IMR-90 (cell line): ENCODE measurements around the gene FOXB2. TPM values are rescaled to one million over a fixed set of nuclear protein-coding genes. Genes with fewer than 3 reads are reported as not detected.

Source experiments
- ATAC-seq: fragments of 200-7000 bp; cut with Tn5 transposase; 2 replicates; pipeline ENCODE4 v1.9.1; 2020; ENCODE audit warnings: low read depth, mild to moderate bottlenecking, moderate library complexity
- BruUV-seq: library from RNA; stranded (reverse); fragments of 400-500 nt; replicated peaks from 2 replicates; lab custom pipeline; 2021; lab: Mats Ljungman, UMichigan
- CTCF ChIA-PET: fragments of 300-600 bp; formaldehyde crosslinking; extraction: SDS; loops from one replicate; lab custom pipeline; 2021; ENCODE audit warnings: antibody characterized with exemption; lab: Yijun Ruan, JAX
- POLR2A ChIA-PET: fragments of 300-600 bp; sonication (Branson Sonifier 250); formaldehyde crosslinking; loops from one replicate; lab custom pipeline; 2022; ENCODE audit warnings: antibody characterized with exemption; ENCODE audit not compliant: unreplicated experiment; lab: Charles Lee
- DNase-seq: peaks from one replicate; pipeline ENCODE4 v3.0.0; 2013
- H2AFZ ChIP-seq: replicated peaks from 2 replicates; pipeline ENCODE3; 2013; ENCODE audit warnings: low read length, mild to moderate bottlenecking; ENCODE audit not compliant: poor library complexity
- H2AK5ac ChIP-seq: 2 replicates; pipeline ENCODE4 v1.6.1; 2013; ENCODE audit warnings: low read depth, low read length, inconsistent platforms
- H2AK9ac ChIP-seq: replicated peaks from 2 replicates; pipeline ENCODE3; 2013; ENCODE audit warnings: mild to moderate bottlenecking, low read depth, low read length, moderate library complexity; ENCODE audit not compliant: poor library complexity
- H2BK120ac ChIP-seq: 2 replicates; pipeline ENCODE4 v1.6.1; 2013; ENCODE audit warnings: low read depth, low read length, inconsistent platforms
- H2BK15ac ChIP-seq: 3 replicates; pipeline ENCODE4 v1.6.1; 2013; ENCODE audit warnings: low read depth, low read length, inconsistent platforms
- H2BK20ac ChIP-seq: 2 replicates; pipeline ENCODE4 v1.6.1; 2013; ENCODE audit warnings: low read depth, mild to moderate bottlenecking, inconsistent platforms, low read length, moderate library complexity
- H2BK5ac ChIP-seq: 2 replicates; pipeline ENCODE4 v1.6.1; 2013; ENCODE audit warnings: mild to moderate bottlenecking, low read depth, low read length, inconsistent platforms; ENCODE audit not compliant: poor library complexity, severe bottlenecking
- H3K14ac ChIP-seq: replicated peaks from 2 replicates; pipeline ENCODE4 v1.6.1; 2013; ENCODE audit warnings: low read depth, low read length, inconsistent platforms
- H3K18ac ChIP-seq: 2 replicates; pipeline ENCODE4 v1.6.1; 2013; ENCODE audit warnings: low read depth, low read length, control low read depth
- H3K23ac ChIP-seq: 2 replicates; pipeline ENCODE4 v1.6.1; 2013; ENCODE audit warnings: low read depth, low read length, inconsistent platforms
- H3K27ac ChIP-seq: 2 replicates; pipeline ENCODE4 v1.5.1; 2013; ENCODE audit warnings: mild to moderate bottlenecking, control low read depth, low read length; ENCODE audit not compliant: insufficient read depth
- H3K27me3 ChIP-seq: 2 replicates; pipeline ENCODE4 v1.6.1; 2013; ENCODE audit warnings: low read length; ENCODE audit not compliant: control insufficient read depth, insufficient read depth
- H3K36me3 ChIP-seq: 2 replicates; pipeline ENCODE4 v1.6.1; 2013; ENCODE audit warnings: low read length, mixed read lengths; ENCODE audit not compliant: control insufficient read depth, insufficient read depth
- H3K4ac ChIP-seq: 2 replicates; pipeline ENCODE4 v1.6.1; 2013; ENCODE audit warnings: low read depth, low read length, inconsistent platforms
- H3K4me1 ChIP-seq: 2 replicates; pipeline ENCODE4 v1.6.1; 2013; ENCODE audit warnings: low read length, mixed read lengths; ENCODE audit not compliant: control insufficient read depth, insufficient read depth
- H3K4me2 ChIP-seq: 2 replicates; pipeline ENCODE4 v1.6.1; 2013; ENCODE audit warnings: low read depth, mild to moderate bottlenecking, control low read depth, low read length, moderate library complexity
- H3K4me3 ChIP-seq: 2 replicates; pipeline ENCODE4 v1.5.1; 2013; ENCODE audit warnings: low read depth, mild to moderate bottlenecking, control low read depth, low read length, moderate library complexity; ENCODE audit not compliant: insufficient read depth
- H3K56ac ChIP-seq: 2 replicates; pipeline ENCODE4 v1.6.1; 2013; ENCODE audit warnings: low read length, inconsistent platforms; ENCODE audit not compliant: insufficient read depth; ENCODE audit errors: extremely low read depth
- H3K79me1 ChIP-seq, 2 experiments: 2 replicates each; pipeline ENCODE4 v1.6.1; 2013; ENCODE audit warnings: low read length in 2 of 2, inconsistent platforms in 1 of 2, low read depth in 1 of 2
- H3K9ac ChIP-seq: 2 replicates; pipeline ENCODE4 v1.6.1; 2013; ENCODE audit warnings: low read depth, low read length, control low read depth
- H3K9me1 ChIP-seq: 2 replicates; pipeline ENCODE4 v1.6.1; 2013; ENCODE audit warnings: low read length, inconsistent platforms; ENCODE audit not compliant: insufficient read depth
- H3K9me3 ChIP-seq: 2 replicates; pipeline ENCODE4 v1.6.1; 2013; ENCODE audit warnings: low read length; ENCODE audit not compliant: control insufficient read depth, insufficient read depth
- H4K20me1 ChIP-seq: 2 replicates; pipeline ENCODE4 v1.6.1; 2013; ENCODE audit warnings: low read length, inconsistent platforms; ENCODE audit not compliant: insufficient read depth
- H4K5ac ChIP-seq: 2 replicates; pipeline ENCODE4 v1.6.1; 2013; ENCODE audit warnings: mild to moderate bottlenecking, low read depth, low read length, control low read depth
- H4K8ac ChIP-seq, 2 experiments: 2 replicates each; pipeline ENCODE4 v1.6.1; 2013; ENCODE audit warnings: low read depth in 2 of 2, low read length in 2 of 2, control low read depth in 1 of 2, inconsistent platforms in 1 of 2
- H4K91ac ChIP-seq: 2 replicates; pipeline ENCODE4 v1.6.1; 2013; ENCODE audit warnings: low read depth, low read length, inconsistent platforms; ENCODE audit not compliant: insufficient read depth
- CHD1 ChIP-seq: IDR thresholded peaks from 2 replicates; pipeline ENCODE4 v1.6.1; 2012; ENCODE audit warnings: low read depth, low read length, improper control_type of control experiment
- ELK1 ChIP-seq: fragments of 150-350 bp; IDR thresholded peaks from 2 replicates; pipeline ENCODE4 v1.6.1; 2016; ENCODE audit warnings: low read depth, mild to moderate bottlenecking, low read length, moderate library complexity, borderline replicate concordance
- POLR2A ChIP-seq: IDR thresholded peaks from 2 replicates; pipeline ENCODE4 v1.6.1; 2012; ENCODE audit warnings: mild to moderate bottlenecking, low read depth, low read length
- RAD21 ChIP-seq: IDR thresholded peaks from 2 replicates; pipeline ENCODE4 v1.6.1; 2012; ENCODE audit warnings: low read length, improper control_type of control experiment
- RFX5 ChIP-seq: IDR thresholded peaks from 2 replicates; pipeline ENCODE4 v1.8.0; 2012; ENCODE audit warnings: low read depth, mild to moderate bottlenecking, low read length, moderate library complexity
- WGBS, 2 experiments: methylation state at CpG; one replicate each; pipeline versions ENCODE4 v1.1.5 to v1.1.7; 2013; ENCODE audit warnings: missing lambda C conversion rate in 2 of 2; ENCODE audit not compliant: insufficient read length in 1 of 2; ENCODE audit errors: extremely low coverage in 2 of 2; 5-methylcytosine and 5-hydroxymethylcytosine counted together
- dilution Hi-C: fragments of 300-500 bp; cut with HindIII; formaldehyde crosslinking; loops from one replicate; pipeline ENCODE4 v1.14.3; 2018; ENCODE audit warnings: low sequenced_read_pairs; ENCODE audit not compliant: unreplicated experiment
- in situ Hi-C: fragments of 300-500 bp; cut with MboI; formaldehyde crosslinking; loops from 3 replicates; pipeline ENCODE4 v1.14.3; 2019; ENCODE audit warnings: low sequenced_read_pairs, inconsistent platforms, mixed read lengths
- intact Hi-C: fragments of 100-400 bp; cut with micrococcal nuclease; formaldehyde crosslinking; loops from 2 replicates; pipeline ENCODE4 v1.10.0; 2022
- polyA plus RNA-seq, 3 experiments: library from polyadenylated mRNA; depleted of rRNA; stranded (reverse); fragments of >200 nt; gene quantifications; 2 replicates each; pipeline ENCODE4 v1.2.3, GENCODE V29; 2012; ENCODE audit warnings: low replicate concordance in 1 of 3
- total RNA-seq: library from RNA; depleted of rRNA; stranded (reverse); fragments of >200 nt; gene quantifications from 2 replicates; pipeline ENCODE4 v1.2.3, GENCODE V29; 2012
- TF ChIP-seq, protein P1 (sequence below): fragments of 150-350 bp; IDR thresholded peaks from 2 replicates; pipeline ENCODE4 v1.6.1; 2017; ENCODE audit warnings: mild to moderate bottlenecking, antibody characterized with exemption, low read length, low read depth
- TF ChIP-seq, protein P2 (sequence below): conservative IDR thresholded peaks from 2 replicates; pipeline ENCODE4 v1.5.1; 2012; ENCODE audit warnings: mild to moderate bottlenecking, low read depth, low read length, improper control_type of control experiment

FOXB2 gene
- total and polyA plus RNA-seq, 2 of the 4 experiments (the other 2 are of a cell fraction): not detected

- TF ChIP-seq RAD21: no peak
- no peak for TF ChIP-seq RFX5
Observed at GRCh38 chr9:77019236-77019925, at the start of gene FOXB2 (continued).

GRCh38 chr9:76969716-76970115 is 49.7 kb upstream of the FOXB2 start:
- no peak overlapping the region for H2AFZ ChIP-seq
- H3K4me1 ChIP-seq: no peaks in the 10 kb centered on the region
- no peak overlapping the region for H3K4me3 ChIP-seq
- dilution Hi-C loops (no loop called here), in situ Hi-C loops (no loop called here), intact Hi-C loops (no loop called here)
- no peak overlapping the region for H3K4me2 ChIP-seq
- H3K36me3 ChIP-seq: no peaks in the 10 kb centered on the region
- H4K91ac ChIP-seq: no peak overlapping the region
- H3K14ac ChIP-seq: no peak overlapping the region
- no peak overlapping the region for H4K5ac ChIP-seq
- DNase-seq (no peak), ATAC-seq (no peak)
- no peak overlapping the region for H3K9ac ChIP-seq
- H3K9me1 ChIP-seq: no peaks in the 10 kb centered on the region
- ChIA-PET CTCF (no interaction called here), POLR2A (no interaction called here)
- H2AK5ac ChIP-seq: no peak overlapping the region
- H3K9me3 ChIP-seq: 0 out of 2 replicates have a peak, but pooled peaks cover 2% of the 10 kb centered on the region
- no peak overlapping the region for H2AK9ac ChIP-seq
- H3K56ac ChIP-seq: no peak overlapping the region
- no peak overlapping the region for H2BK20ac ChIP-seq
- H4K20me1 ChIP-seq: no peaks in the 10 kb centered on the region
- H2BK120ac ChIP-seq: no peak overlapping the region
- no peak overlapping the region for H2BK15ac ChIP-seq
- no peak overlapping the region for H3K23ac ChIP-seq
- no peak overlapping the region for H3K27ac ChIP-seq
- no peak overlapping the region for H4K8ac ChIP-seq
- no peaks in the 10 kb centered on the region for H3K79me1 ChIP-seq
- TF ChIP-seq POLR2A (no peak), ELK1 (no peak), CHD1 (no peak)
- TF ChIP-seq, protein P1, sequence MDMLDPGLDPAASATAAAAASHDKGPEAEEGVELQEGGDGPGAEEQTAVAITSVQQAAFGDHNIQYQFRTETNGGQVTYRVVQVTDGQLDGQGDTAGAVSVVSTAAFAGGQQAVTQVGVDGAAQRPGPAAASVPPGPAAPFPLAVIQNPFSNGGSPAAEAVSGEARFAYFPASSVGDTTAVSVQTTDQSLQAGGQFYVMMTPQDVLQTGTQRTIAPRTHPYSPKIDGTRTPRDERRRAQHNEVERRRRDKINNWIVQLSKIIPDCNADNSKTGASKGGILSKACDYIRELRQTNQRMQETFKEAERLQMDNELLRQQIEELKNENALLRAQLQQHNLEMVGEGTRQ: no peak
- TF ChIP-seq, protein P2, sequence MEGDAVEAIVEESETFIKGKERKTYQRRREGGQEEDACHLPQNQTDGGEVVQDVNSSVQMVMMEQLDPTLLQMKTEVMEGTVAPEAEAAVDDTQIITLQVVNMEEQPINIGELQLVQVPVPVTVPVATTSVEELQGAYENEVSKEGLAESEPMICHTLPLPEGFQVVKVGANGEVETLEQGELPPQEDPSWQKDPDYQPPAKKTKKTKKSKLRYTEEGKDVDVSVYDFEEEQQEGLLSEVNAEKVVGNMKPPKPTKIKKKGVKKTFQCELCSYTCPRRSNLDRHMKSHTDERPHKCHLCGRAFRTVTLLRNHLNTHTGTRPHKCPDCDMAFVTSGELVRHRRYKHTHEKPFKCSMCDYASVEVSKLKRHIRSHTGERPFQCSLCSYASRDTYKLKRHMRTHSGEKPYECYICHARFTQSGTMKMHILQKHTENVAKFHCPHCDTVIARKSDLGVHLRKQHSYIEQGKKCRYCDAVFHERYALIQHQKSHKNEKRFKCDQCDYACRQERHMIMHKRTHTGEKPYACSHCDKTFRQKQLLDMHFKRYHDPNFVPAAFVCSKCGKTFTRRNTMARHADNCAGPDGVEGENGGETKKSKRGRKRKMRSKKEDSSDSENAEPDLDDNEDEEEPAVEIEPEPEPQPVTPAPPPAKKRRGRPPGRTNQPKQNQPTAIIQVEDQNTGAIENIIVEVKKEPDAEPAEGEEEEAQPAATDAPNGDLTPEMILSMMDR: no peak
- H3K18ac ChIP-seq: no peak overlapping the region
- no CpG with 5 or more reads among the region's 1 CpG for WGBS, 2 experiments
- H3K27me3 ChIP-seq: no peaks in the 10 kb centered on the region; the same call in 1 of the 2 replicates
- no TSS peak for BruUV-seq
- no peak overlapping the region for H3K4ac ChIP-seq
- H2BK5ac ChIP-seq: no peak overlapping the region
